GM23248 (cell line): ENCODE results near the gene NLGN4Y. TPM values are rescaled to one million over a fixed set of nuclear protein-coding genes. Genes with fewer than 3 reads are reported as not detected.

Experiments used
- DNase-seq: peaks from one replicate; pipeline ENCODE4 v3.0.0-alpha.2; 2015
- H2AFZ ChIP-seq: fragments of 200-600 bp; sonication (generic); 2 replicates; pipeline ENCODE4 v1.6.1; 2016; ENCODE audit warnings: antibody characterized with exemption
- H3F3A ChIP-seq: fragments of 200-600 bp; sonication (generic); 2 replicates; pipeline ENCODE4 v1.6.1; 2016; ENCODE audit warnings: mild to moderate bottlenecking, antibody characterized with exemption, mixed run types; ENCODE audit not compliant: insufficient read depth
- H3K27ac ChIP-seq: fragments of 200-600 bp; sonication (generic); 2 replicates; pipeline ENCODE4 v1.5.1; 2016; ENCODE audit warnings: mild to moderate bottlenecking
- H3K27me3 ChIP-seq: fragments of 200-600 bp; sonication (generic); replicated peaks from 2 replicates; pipeline ENCODE4 v1.6.1; 2016; ENCODE audit warnings: mild to moderate bottlenecking; ENCODE audit not compliant: insufficient read depth
- H3K36me3 ChIP-seq: fragments of 200-600 bp; sonication (generic); 2 replicates; pipeline ENCODE4 v1.6.1; 2016; ENCODE audit warnings: low read depth, mild to moderate bottlenecking
- H3K4me1 ChIP-seq: fragments of 200-600 bp; sonication (generic); 2 replicates; pipeline ENCODE4 v1.6.1; 2016; ENCODE audit warnings: mild to moderate bottlenecking; ENCODE audit not compliant: insufficient read depth
- H3K4me2 ChIP-seq: fragments of 200-600 bp; sonication (generic); one replicate; pipeline ENCODE4 v1.6.1; 2016; ENCODE audit warnings: mild to moderate bottlenecking; ENCODE audit not compliant: unreplicated experiment
- H3K4me3 ChIP-seq: fragments of 200-600 bp; sonication (generic); 2 replicates; pipeline ENCODE4 v1.5.1; 2016; ENCODE audit warnings: mild to moderate bottlenecking
- H3K79me2 ChIP-seq: fragments of 200-600 bp; sonication (generic); 2 replicates; pipeline ENCODE4 v1.6.1; 2016; ENCODE audit warnings: mild to moderate bottlenecking; ENCODE audit not compliant: insufficient read depth
- H3K9ac ChIP-seq: fragments of 200-600 bp; sonication (generic); 2 replicates; pipeline ENCODE4 v1.6.1; 2016; ENCODE audit warnings: mild to moderate bottlenecking
- H3K9me2 ChIP-seq: fragments of 200-600 bp; sonication (generic); 2 replicates; pipeline ENCODE4 v1.6.1; 2016; ENCODE audit warnings: mixed run types, mild to moderate bottlenecking, moderate library complexity; ENCODE audit not compliant: insufficient read depth
- H3K9me3 ChIP-seq: fragments of 200-600 bp; sonication (generic); one replicate; pipeline ENCODE4 v1.6.1; 2017; ENCODE audit warnings: low read depth
- H4K20me1 ChIP-seq: fragments of 200-600 bp; sonication (generic); 2 replicates; pipeline ENCODE4 v1.6.0; 2016; ENCODE audit not compliant: insufficient read depth
- EZH2 ChIP-seq: fragments of 200-600 bp; sonication (generic); IDR thresholded peaks from 2 replicates; pipeline ENCODE4 v1.6.1; 2018; ENCODE audit warnings: antibody characterized with exemption, mild to moderate bottlenecking; ENCODE audit not compliant: insufficient read depth, poor library complexity, severe bottlenecking
- EZH2phosphoT487 ChIP-seq: fragments of 200-600 bp; sonication (generic); IDR thresholded peaks from 2 replicates; pipeline ENCODE4 v1.6.1; 2018; ENCODE audit warnings: antibody characterized with exemption, moderate library complexity, mild to moderate bottlenecking, low read depth; ENCODE audit not compliant: insufficient read depth
- WGBS, 2 experiments: methylation state at CpG; one replicate each; pipeline ENCODE4 v1.1.6; 2015 to 2017; ENCODE audit warnings: low lambda C conversion rate in 2 of 2, low coverage in 1 of 2; ENCODE audit errors: missing lambda C conversion rate in 2 of 2; 5-methylcytosine and 5-hydroxymethylcytosine counted together
- in situ Hi-C: fragments of 300-500 bp; cut with MboI; formaldehyde crosslinking; loops from 2 replicates; pipeline ENCODE4 v1.15.0; 2020
- polyA plus RNA-seq: library from polyadenylated mRNA; unstranded; fragments of >200 nt; fragmentation: Nextera tagmentation; extraction: Ambion mirVana; gene quantifications from 2 replicates; pipeline ENCODE4 v1.2.1, GENCODE V29; 2016
- total RNA-seq: library from RNA; depleted of rRNA; stranded (reverse); fragments of >200 nt; shearing (Covaris generic); gene quantifications from 2 replicates; pipeline ENCODE4 v1.2.3, GENCODE V29; 2014

The NLGN4Y gene
- total and polyA plus RNA-seq, 2 experiments from 2014 or later: 10.8 to 27.6 TPM

DNA sequence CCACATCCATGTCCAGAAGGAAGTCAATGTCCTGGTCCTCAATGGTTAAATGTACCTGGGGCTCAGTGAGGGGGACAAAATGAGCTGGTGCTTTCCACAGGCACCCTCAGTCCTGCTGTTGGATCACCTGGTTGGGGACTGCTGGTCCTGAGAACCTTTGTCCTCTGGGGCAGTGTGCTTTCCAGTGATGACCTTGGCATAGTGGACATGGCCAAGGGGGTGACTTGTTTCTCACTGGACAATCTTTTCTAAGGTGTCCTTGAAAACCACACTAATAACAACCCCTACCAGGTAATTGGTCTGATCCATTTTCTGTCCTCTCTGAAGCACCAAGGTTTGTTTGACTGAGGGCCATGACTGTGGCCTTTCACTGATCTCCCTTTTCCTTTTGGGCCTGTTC lies 294.1 kb downstream of the NLGN4Y start:
- Histone ChIP-seq H4K20me1 (no peaks in the 10 kb centered on the region), H3K4me2 (no peak overlapping the region), H3K9ac (no peak overlapping the region), H3K4me1 (peaks cover 17% of the 10 kb centered on the region), H3F3A (peaks cover 20% of the 10 kb centered on the region), H2AFZ (no peak overlapping the region), H3K79me2 (no peaks in the 10 kb centered on the region), H3K9me2 (no peaks in the 10 kb centered on the region), H3K27me3 (no peaks in the 10 kb centered on the region), H3K36me3 (no peaks in the 10 kb centered on the region), H3K9me3 (no peaks in the 10 kb centered on the region), H3K27ac (no peak overlapping the region), H3K4me3 (no peak overlapping the region)
- no peak for DNase-seq
- in situ Hi-C loops: no loop called here
- TF ChIP-seq EZH2phosphoT487 (no peak), EZH2 (no peak)

DNA sequence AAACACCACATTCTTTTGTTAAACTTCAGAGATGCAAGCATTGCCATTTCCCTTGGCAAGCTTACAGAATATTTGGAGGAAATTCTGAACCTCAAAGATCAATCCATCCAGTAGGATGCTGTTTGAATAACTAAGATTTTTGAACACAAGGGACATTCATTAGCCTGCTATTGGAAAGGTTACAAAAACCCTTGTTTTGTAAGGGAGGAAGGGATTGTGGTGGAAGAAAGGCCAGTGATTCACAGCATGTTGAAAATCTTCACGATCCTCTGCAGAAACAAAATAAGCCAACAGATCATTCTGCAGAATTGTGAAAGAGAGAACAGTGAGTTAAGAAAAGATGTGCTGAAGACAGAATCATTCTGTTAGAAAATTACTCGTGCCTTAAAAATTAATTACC lies 297.9 kb downstream of the NLGN4Y start:
- Histone ChIP-seq H3F3A (peaks cover 20% of the 10 kb centered on the region), H4K20me1 (no peaks in the 10 kb centered on the region), H3K9ac (peak overlapping the region; percentile 59; the same call in 1 of the 2 replicates), H3K27ac (peak overlapping the region; percentile 86), H3K4me1 (peaks cover 19% of the 10 kb centered on the region), H3K4me3 (peak overlapping the region; percentile 43), H3K27me3 (no peaks in the 10 kb centered on the region), H2AFZ (no peak overlapping the region), H3K36me3 (no peaks in the 10 kb centered on the region), H3K79me2 (no peaks in the 10 kb centered on the region), H3K4me2 (peak overlapping the region; percentile 72), H3K9me2 (no peaks in the 10 kb centered on the region), H3K9me3 (no peaks in the 10 kb centered on the region)
- 0% methylated on average over 2 of the region's 2 CpGs for WGBS, 2 experiments
- DNase-seq: peak; percentile 80
- in situ Hi-C loops: no loop called here
- TF ChIP-seq EZH2phosphoT487: no peak

- Histone ChIP-seq H3K36me3 (no peaks in the 10 kb centered on the region), H3K9me2 (no peaks in the 10 kb centered on the region), H3F3A (peaks cover 20% of the 10 kb centered on the region), H3K27me3 (no peaks in the 10 kb centered on the region), H3K79me2 (no peaks in the 10 kb centered on the region), H3K4me2 (peak overlapping the region; percentile 72), H3K4me1 (peaks cover 24% of the 10 kb centered on the region), H4K20me1 (no peaks in the 10 kb centered on the region), H3K27ac (peak overlapping the region; percentile 86), H2AFZ (0 out of 2 replicates have a peak overlapping the region, but pooled peaks have one; percentile 28), H3K9ac (0 out of 2 replicates have a peak overlapping the region, but pooled peaks have one; percentile 59), H3K9me3 (no peaks in the 10 kb centered on the region), H3K4me3 (peak overlapping the region; percentile 43)
- WGBS, 2 experiments: 0% methylated on average over 1 of the region's 1 CpG
- peak; percentile 52 for DNase-seq
- in situ Hi-C loops: no loop called here
- TF ChIP-seq EZH2: no peak
- TF ChIP-seq EZH2phosphoT487: no peak
Measured at GRCh38 chrY:14822906-14823305, 298.6 kb downstream of the NLGN4Y start.

DNA sequence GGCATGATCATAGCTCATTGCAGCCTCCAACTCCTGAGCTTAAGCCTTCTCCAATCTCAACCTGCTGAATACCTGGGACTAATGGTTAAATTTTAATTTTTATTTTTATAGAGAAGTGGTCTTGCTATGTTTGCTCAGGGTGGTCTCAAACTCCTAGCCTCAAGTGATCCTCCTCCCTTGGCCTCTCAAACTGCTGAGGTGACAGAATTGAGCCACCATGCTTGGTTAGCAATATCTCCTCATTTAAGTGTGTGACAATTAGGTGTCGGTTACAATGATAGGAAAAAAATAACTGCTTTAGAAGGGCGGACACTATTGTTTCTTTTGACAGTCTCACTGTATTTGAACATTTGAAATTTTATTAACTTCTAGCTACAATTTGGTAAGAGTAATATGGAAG lies 300.3 kb downstream of the NLGN4Y start:
- Histone ChIP-seq H3K9ac (no peak overlapping the region), H3K9me3 (no peaks in the 10 kb centered on the region), H3K27me3 (no peaks in the 10 kb centered on the region), H3K4me3 (no peak overlapping the region), H4K20me1 (no peaks in the 10 kb centered on the region), H3K9me2 (no peaks in the 10 kb centered on the region), H3K4me2 (no peak overlapping the region), H3K36me3 (no peaks in the 10 kb centered on the region), H3F3A (peaks cover 33% of the 10 kb centered on the region), H3K27ac (no peak overlapping the region), H3K4me1 (peaks cover 39% of the 10 kb centered on the region), H3K79me2 (no peaks in the 10 kb centered on the region), H2AFZ (no peak overlapping the region)
- no peak for TF ChIP-seq EZH2phosphoT487
- no peak for TF ChIP-seq EZH2
- in situ Hi-C loops: no loop called here
- no peak for DNase-seq
- 94 to 98% methylated on average over 2 of the region's 2 CpGs for WGBS, 2 experiments

- Histone ChIP-seq H3K27ac (no peak overlapping the region), H3F3A (peaks cover 33% of the 10 kb centered on the region), H3K9ac (no peak overlapping the region), H3K4me1 (peaks cover 39% of the 10 kb centered on the region), H3K79me2 (no peaks in the 10 kb centered on the region), H3K36me3 (no peaks in the 10 kb centered on the region), H3K4me2 (no peak overlapping the region), H3K27me3 (no peaks in the 10 kb centered on the region), H3K9me2 (no peaks in the 10 kb centered on the region), H3K9me3 (no peaks in the 10 kb centered on the region), H2AFZ (no peak overlapping the region), H3K4me3 (no peak overlapping the region), H4K20me1 (no peaks in the 10 kb centered on the region)
- 50 to 56% methylated on average over 2 of the region's 2 CpGs for WGBS, 2 experiments
- DNase-seq: no peak
- in situ Hi-C loops: no loop called here
- no peak for TF ChIP-seq EZH2phosphoT487
- no peak for TF ChIP-seq EZH2
Measured at GRCh38 chrY:14825728-14826127, 301.4 kb downstream of the NLGN4Y start.
